H1 (cell line): ENCODE results near the gene GPR180. TPM values are rescaled to one million over a fixed set of nuclear protein-coding genes. Genes with fewer than 3 reads are reported as not detected.

Source experiments
- CTCF ChIA-PET: fragments of 300-600 bp; sonication (Branson Sonifier 250); formaldehyde crosslinking; loops from one replicate; lab custom pipeline; 2021; ENCODE audit not compliant: partially characterized antibody; lab: Charles Lee
- POLR2A ChIA-PET: fragments of 300-600 bp; sonication (Branson Sonifier 250); formaldehyde crosslinking; loops from one replicate; lab custom pipeline; 2021; ENCODE audit warnings: inconsistent platforms; ENCODE audit not compliant: partially characterized antibody; lab: Charles Lee
- DNase-seq, 2 experiments: peaks; one replicate each; pipeline versions ENCODE4 v3.0.0 to v3.0.0-alpha.2; 2010 to 2022; ENCODE audit warnings: low spot score in 2 of 2, low read depth in 1 of 2, mixed read lengths in 1 of 2
- FAIRE-seq: peaks from 2 replicates; lab custom pipeline; 2011; peaks lifted over from hg19 to GRCh38; lab: Jason Lieb, UNC
- H2AFZ ChIP-seq: 2 replicates; pipeline ENCODE4 v1.8.1; 2012; ENCODE audit warnings: low read length, inconsistent platforms
- H2AK5ac ChIP-seq: 2 replicates; pipeline ENCODE4 v1.6.1; 2013; ENCODE audit warnings: low read depth, low read length
- H2BK120ac ChIP-seq: replicated peaks from 2 replicates; pipeline ENCODE3; 2013; ENCODE audit warnings: low read depth, low read length, inconsistent platforms
- H2BK12ac ChIP-seq: 2 replicates; pipeline ENCODE4 v1.6.1; 2013; ENCODE audit warnings: low read depth, low read length
- H2BK15ac ChIP-seq: 2 replicates; pipeline ENCODE4 v1.6.1; 2013; ENCODE audit warnings: low read length
- H2BK20ac ChIP-seq: 2 replicates; pipeline ENCODE4 v1.6.1; 2013; ENCODE audit warnings: low read length
- H2BK5ac ChIP-seq: 2 replicates; pipeline ENCODE4 v1.6.1; 2013; ENCODE audit warnings: low read depth, low read length
- H3K14ac ChIP-seq: 2 replicates; pipeline ENCODE4 v1.6.1; 2013; ENCODE audit warnings: inconsistent platforms; ENCODE audit not compliant: insufficient read length
- H3K18ac ChIP-seq: 2 replicates; pipeline ENCODE4 v1.6.1; 2013; ENCODE audit warnings: low read length; ENCODE audit errors: extremely low read depth
- H3K23ac ChIP-seq: 2 replicates; pipeline ENCODE4 v1.6.1; 2013; ENCODE audit warnings: inconsistent platforms; ENCODE audit not compliant: insufficient read length
- H3K23me2 ChIP-seq: 2 replicates; pipeline ENCODE4 v1.6.1; 2013; ENCODE audit warnings: low read depth, low read length
- H3K27ac ChIP-seq: 2 replicates; pipeline ENCODE4 v1.6.1; 2011; ENCODE audit warnings: low read depth, low read length, inconsistent platforms
- H3K27me3 ChIP-seq, 4 experiments: replicated peaks in 1 of 4; 1 replicate in 1 of 4; 2 replicates in 3 of 4; pipeline versions ENCODE4 v1.6.1 to v1.8.1; 2011 to 2013; ENCODE audit warnings: low read length in 3 of 4, mild to moderate bottlenecking in 3 of 4, inconsistent platforms in 2 of 4, mixed read lengths in 2 of 4, moderate library complexity in 1 of 4; ENCODE audit not compliant: control insufficient read depth in 3 of 4, insufficient read depth in 3 of 4; ENCODE audit errors: extremely low read depth in 1 of 4
- H3K36me3 ChIP-seq, 4 experiments: 2 replicates each; pipeline versions ENCODE4 v1.6.1 to v1.8.1; 2011 to 2013; ENCODE audit warnings: mild to moderate bottlenecking in 4 of 4, low read length in 3 of 4, moderate library complexity in 2 of 4, control low read depth in 1 of 4, inconsistent platforms in 1 of 4; ENCODE audit not compliant: insufficient read depth in 4 of 4, control insufficient read depth in 2 of 4
- H3K4ac ChIP-seq: replicated peaks from 2 replicates; pipeline ENCODE3; 2013; ENCODE audit warnings: low read length, low read depth, mixed read lengths, inconsistent platforms; ENCODE audit not compliant: insufficient read length
- H3K4me1 ChIP-seq, 4 experiments: replicated peaks in 1 of 4; 1 replicate in 1 of 4; 2 replicates in 3 of 4; pipeline versions ENCODE4 v1.6.1 to v1.8.1; 2011 to 2013; ENCODE audit warnings: low read length in 3 of 4, inconsistent platforms in 2 of 4, mixed read lengths in 1 of 4; ENCODE audit not compliant: insufficient read depth in 4 of 4, control insufficient read depth in 3 of 4
- H3K4me2 ChIP-seq, 2 experiments: 2 replicates each; pipeline versions ENCODE4 v1.6.1 to v1.8.1; 2011 to 2013; ENCODE audit warnings: low read depth in 2 of 2, low read length in 2 of 2, control low read depth in 1 of 2, inconsistent platforms in 1 of 2, mild to moderate bottlenecking in 1 of 2; ENCODE audit not compliant: insufficient read depth in 1 of 2
- H3K4me3 ChIP-seq, 4 experiments: fragments of 200-600, 300-600 bp in 1 of 4; sonication (generic), shearing (Covaris generic), sonication (Bioruptor Twin) in 1 of 4; 2 replicates each; pipeline versions ENCODE4 v1.5.1 to v1.8.1; 2011 to 2016; ENCODE audit warnings: low read length in 4 of 4, low read depth in 3 of 4, control low read depth in 2 of 4, inconsistent platforms in 2 of 4, mild to moderate bottlenecking in 2 of 4, mixed read lengths in 1 of 4, moderate library complexity in 1 of 4; ENCODE audit not compliant: insufficient read depth in 2 of 4; ENCODE audit errors: extremely low read depth in 1 of 4
- H3K56ac ChIP-seq: replicated peaks from 2 replicates; pipeline ENCODE3; 2013; ENCODE audit warnings: low read depth, mild to moderate bottlenecking, mixed read lengths, low read length, inconsistent platforms; ENCODE audit not compliant: insufficient read length
- H3K79me1 ChIP-seq: 2 replicates; pipeline ENCODE4 v1.6.1; 2013; ENCODE audit warnings: low read depth, low read length, control low read depth
- H3K79me2 ChIP-seq, 2 experiments: 2 replicates each; pipeline versions ENCODE4 v1.6.1 to v1.8.1; 2012 to 2013; ENCODE audit warnings: low read length in 2 of 2, mild to moderate bottlenecking in 2 of 2, inconsistent platforms in 1 of 2; ENCODE audit not compliant: insufficient read depth in 2 of 2, control insufficient read depth in 1 of 2
- H3K9ac ChIP-seq, 4 experiments: replicated peaks in 1 of 4; 1 replicate in 1 of 4; 2 replicates in 3 of 4; pipeline versions ENCODE4 v1.6.1 to v1.8.1; 2011 to 2013; ENCODE audit warnings: low read depth in 3 of 4, low read length in 3 of 4, control low read depth in 2 of 4, mild to moderate bottlenecking in 2 of 4, moderate library complexity in 2 of 4, inconsistent platforms in 1 of 4; ENCODE audit errors: extremely low read depth in 1 of 4
- H3K9me3 ChIP-seq, 2 experiments: 2 replicates each; pipeline versions ENCODE4 v1.6.1 to v1.8.1; 2012 to 2013; ENCODE audit warnings: mild to moderate bottlenecking in 2 of 2, moderate library complexity in 2 of 2, control low read depth in 1 of 2, inconsistent platforms in 1 of 2, low read depth in 1 of 2, low read length in 1 of 2, mixed read lengths in 1 of 2; ENCODE audit not compliant: insufficient read depth in 2 of 2
- H4K20me1 ChIP-seq, 2 experiments: replicated peaks in 1 of 2; 2 replicates each; pipeline versions ENCODE3 to v1.8.1; 2011 to 2013; ENCODE audit warnings: inconsistent platforms in 2 of 2, low read length in 2 of 2, mild to moderate bottlenecking in 1 of 2; ENCODE audit not compliant: insufficient read depth in 2 of 2, control insufficient read depth in 1 of 2
- H4K5ac ChIP-seq: 2 replicates; pipeline ENCODE4 v1.6.1; 2013; ENCODE audit warnings: low read length, low read depth, mixed read lengths, inconsistent platforms; ENCODE audit not compliant: insufficient read length
- H4K8ac ChIP-seq: 2 replicates; pipeline ENCODE4 v1.8.0; 2013; ENCODE audit warnings: mild to moderate bottlenecking, moderate library complexity, low read length, inconsistent platforms; ENCODE audit not compliant: insufficient read depth; ENCODE audit errors: extremely low read depth
- H4K91ac ChIP-seq: replicated peaks from 2 replicates; pipeline ENCODE3; 2013; ENCODE audit warnings: low read length, mixed read lengths, inconsistent platforms; ENCODE audit not compliant: insufficient read length
- BACH1 ChIP-seq: IDR thresholded peaks from 2 replicates; pipeline ENCODE4 v1.6.1; 2012; ENCODE audit warnings: low read length, improper control_type of control experiment
- CBX5 ChIP-seq: fragments of 300-800, 300-1000 bp; sonication (generic); IDR thresholded peaks from 2 replicates; pipeline ENCODE4 v1.7.1; 2016; ENCODE audit warnings: antibody characterized with exemption, low read length, low read depth
- CEBPB ChIP-seq: IDR thresholded peaks from 2 replicates; pipeline ENCODE4 v1.6.1; 2012; ENCODE audit warnings: low read depth, low read length
- CHD2 ChIP-seq: IDR thresholded peaks from 2 replicates; pipeline ENCODE4 v1.6.1; 2012; ENCODE audit warnings: low read length, improper control_type of control experiment
- CTBP2 ChIP-seq: IDR thresholded peaks from 2 replicates; pipeline ENCODE4 v1.7.0; 2011; ENCODE audit warnings: borderline replicate concordance, mild to moderate bottlenecking, moderate library complexity, mixed read lengths, low read length; ENCODE audit not compliant: insufficient read depth, insufficient read length
- EGR1 ChIP-seq: IDR thresholded peaks from 2 replicates; pipeline ENCODE4 v1.6.1; 2011; ENCODE audit warnings: low read depth, low read length, borderline replicate concordance
- JUND ChIP-seq: IDR thresholded peaks from 2 replicates; pipeline ENCODE4 v1.6.1; 2011; ENCODE audit warnings: mild to moderate bottlenecking, improper control_type of control experiment, low read length
- KDM1A ChIP-seq: fragments of 200-600, 300-600 bp; sonication (generic); IDR thresholded peaks from 2 replicates; pipeline ENCODE4 v1.7.1; 2016; ENCODE audit warnings: mild to moderate bottlenecking, low read length, borderline replicate concordance
- KDM4A ChIP-seq: IDR thresholded peaks from one replicate; pipeline ENCODE4 v1.7.1; 2012; ENCODE audit warnings: low read depth, mild to moderate bottlenecking, moderate library complexity, low read length, inconsistent platforms; ENCODE audit not compliant: severe bottlenecking
- POLR2A ChIP-seq, 2 experiments: IDR thresholded peaks; 1 replicate in 1 of 2; 2 replicates in 1 of 2; pipeline ENCODE4 v1.6.1; 2011; ENCODE audit warnings: low read depth in 2 of 2, low read length in 2 of 2, mild to moderate bottlenecking in 2 of 2; ENCODE audit errors: control extremely low read depth in 1 of 2
- RBBP5 ChIP-seq: IDR thresholded peaks from 2 replicates; pipeline ENCODE4 v1.7.1; 2012; ENCODE audit warnings: low read depth, mild to moderate bottlenecking, inconsistent platforms, low read length, moderate library complexity, borderline replicate concordance
- RXRA ChIP-seq: IDR thresholded peaks from 2 replicates; pipeline ENCODE4 v1.6.1; 2011; ENCODE audit warnings: low read depth, mild to moderate bottlenecking, low read length, moderate library complexity; ENCODE audit not compliant: insufficient read depth
- SIX5 ChIP-seq: IDR thresholded peaks from 2 replicates; pipeline ENCODE4 v1.6.1; 2011; ENCODE audit warnings: mild to moderate bottlenecking, low read depth, low read length
- SUZ12 ChIP-seq: fragments of 200-600 bp; sonication (generic); IDR thresholded peaks from 2 replicates; pipeline ENCODE4 v1.6.1; 2012; ENCODE audit warnings: mild to moderate bottlenecking, inconsistent platforms, low read length, moderate library complexity, mixed read lengths
- WGBS, 2 experiments: shearing (Covaris generic) in 1 of 2; methylation state at CpG; one replicate each; pipeline versions ENCODE4 v1.1.6 to v1.1.7; 2013 to 2015; ENCODE audit warnings: low lambda C conversion rate in 2 of 2, mixed read lengths in 2 of 2, inconsistent platforms in 1 of 2, low coverage in 1 of 2, missing lambda C conversion rate in 1 of 2; ENCODE audit not compliant: insufficient replicate concordance in 2 of 2, insufficient coverage in 1 of 2, insufficient read length in 1 of 2; ENCODE audit errors: extremely low coverage in 1 of 2, missing lambda C conversion rate in 1 of 2; 5-methylcytosine and 5-hydroxymethylcytosine counted together
- polyA plus RNA-seq, 7 experiments: library from polyadenylated mRNA; depleted of rRNA in 3 of 7; stranded (reverse) in 5 of 7; unstranded in 2 of 7; fragments of >200 nt in 5 of 7; fragments of 200-250 nt in 2 of 7; gene quantifications; 1 replicate in 5 of 7; 2 replicates in 1 of 7; 4 replicates in 1 of 7; pipeline versions ENCODE4 v1.2.1 to v1.2.3, GENCODE V29; 2011 to 2013; ENCODE audit warnings: missing spikeins in 2 of 7, mixed read lengths in 2 of 7
- total RNA-seq: library from RNA; stranded (reverse); fragmentation: NEBNext Ultra II Directional; extraction: Animal tissue kit (Norgen Biotek cat#: 25700); gene quantifications from 2 replicates; pipeline ENCODE4 v1.2.1, GENCODE V29; 2021

Gene GPR180
- total and polyA plus RNA-seq, 2 of the 8 experiments (the other 6 are each of a cell fraction or from before 2014, with no cell fraction given): 1.8 to 4.8 TPM

- CTCF ChIA-PET: interaction anchor here (0.9 to 1.2 kb wide), 4 partner anchors 20 to 477 kb away, joined by 3 to 5 read pairs (median 4); no protein-coding TSS in a partner anchor
- H3K27me3 ChIP-seq: no peaks in the 10 kb centered on the region
- peaks cover 0 to 4% (median 2%) of the 10 kb centered on the region in 4 experiments; a peak in 3 of 7 replicates for H3K4me1 ChIP-seq
Measured at GRCh38 chr13:94678845-94679244, 77.2 kb downstream of the GPR180 start.

More at GRCh38 chr13:94678845-94679244, 77.2 kb downstream of the GPR180 start:
- no peak overlapping the region for H2AFZ ChIP-seq
- H3K4me3 ChIP-seq: no peak overlapping the region
- H3K79me1 ChIP-seq: no peaks in the 10 kb centered on the region
- no peak overlapping the region for H3K9ac ChIP-seq
- H4K8ac ChIP-seq: no peak overlapping the region
- POLR2A ChIA-PET: interaction anchor here (0.9 to 1.6 kb wide), 2 partner anchors 14 to 31 kb away, joined by 3 read pairs; no protein-coding TSS in a partner anchor
- H3K23me2 ChIP-seq: 0 out of 2 replicates have a peak, but pooled peaks cover 2% of the 10 kb centered on the region
- WGBS, 2 experiments: 80% methylated on average over 2 of the region's 2 CpGs; no CpG with 5 or more reads in 1 of the 2 experiments
- H2BK5ac ChIP-seq: no peak overlapping the region
- no peak for TF ChIP-seq CBX5
- TF ChIP-seq CHD2: no peak
- no peak for TF ChIP-seq SIX5
- TF ChIP-seq CTBP2: no peak
- TF ChIP-seq CEBPB: no peak
- no peak for TF ChIP-seq KDM1A
- TF ChIP-seq BACH1: no peak
- no peak for TF ChIP-seq SUZ12
- TF ChIP-seq RBBP5: no peak
- no peak for TF ChIP-seq KDM4A
- TF ChIP-seq RXRA: no peak
- no peak for TF ChIP-seq POLR2A (IDR thresholded peaks at IDR 0.05; ENCODE audit: control extremely low read depth in 1 of 2, low read depth in 2 of 2, low read length in 2 of 2)
- no peak for TF ChIP-seq JUND
- no peak for TF ChIP-seq EGR1
- TF ChIP-seq, all 59 proteins: peak for 0
- Histone ChIP-seq H2BK20ac (no peak overlapping the region), H3K23ac (no peak overlapping the region), H3K27ac (no peak overlapping the region), H2AK5ac (no peak overlapping the region), H4K20me1 (no peaks in the 10 kb centered on the region), H3K14ac (no peak overlapping the region), H3K9me3 (no peaks in the 10 kb centered on the region), H3K36me3 (no peaks in the 10 kb centered on the region), H3K4me2 (no peak overlapping the region), H4K91ac (no peak overlapping the region), H3K18ac (no peak overlapping the region), H3K4ac (no peak overlapping the region), H2BK12ac (no peak overlapping the region), H3K79me2 (no peaks in the 10 kb centered on the region), H2BK15ac (no peak overlapping the region), H4K5ac (no peak overlapping the region), H2BK120ac (no peak overlapping the region), H3K56ac (no peak overlapping the region)
- FAIRE-seq (no peak), DNase-seq (no peak)
